Pons (tissue), 1 donor: Measurements from ENCODE around the gene BCAT1.
"Not testable (repeated sequence)": the region's sequence is repeated elsewhere in the genome, so short reads cannot be mapped to it uniquely, and the experiment has no call there.

Experiments
- DNase-seq: peaks from one replicate; pipeline ENCODE4 v3.0.0-alpha.2; 2016; ENCODE audit warnings: low spot score

The BCAT1 gene

GRCh38 chr12:24928533-24929306 is 20.2 kb downstream of the BCAT1 start:
- DNase-seq: not testable (repeated sequence)

- DNase-seq: no peak
Measured at GRCh38 chr12:24928131-24928530, 20.8 kb downstream of the BCAT1 start.

- not testable (repeated sequence) for DNase-seq
Measured at GRCh38 chr12:24926080-24926479, 22.8 kb downstream of the BCAT1 start.

GRCh38 chr12:24922090-24922489 is 26.8 kb downstream of the BCAT1 start:
- DNase-seq: no peak

GRCh38 chr12:24921251-24922038 is 27.5 kb downstream of the BCAT1 start:
- no peak for DNase-seq

GRCh38 chr12:24920141-24920540 is 28.8 kb downstream of the BCAT1 start:
- DNase-seq: no peak

GRCh38 chr12:24919346-24920001 is 29.4 kb downstream of the BCAT1 start:
- DNase-seq: no peak

- no peak for DNase-seq
Measured at GRCh38 chr12:24918596-24918995, 30.3 kb downstream of the BCAT1 start.

- DNase-seq: no peak
Measured at GRCh38 chr12:24915501-24915900, 33.4 kb downstream of the BCAT1 start.

- no peak for DNase-seq
Measured at GRCh38 chr12:24913953-24914352, 34.9 kb downstream of the BCAT1 start.

- DNase-seq: no peak
Measured at GRCh38 chr12:24913130-24913529, 35.8 kb downstream of the BCAT1 start.

GRCh38 chr12:24911271-24911791 is 37.6 kb downstream of the BCAT1 start:
- DNase-seq: no peak

GRCh38 chr12:24910192-24910591 is 38.7 kb downstream of the BCAT1 start:
- not testable (repeated sequence) for DNase-seq

GRCh38 chr12:24909667-24910066 is 39.2 kb downstream of the BCAT1 start:
- DNase-seq: no peak

- no peak for DNase-seq
Measured at GRCh38 chr12:24907464-24907863, 41.4 kb downstream of the BCAT1 start.

GRCh38 chr12:24906141-24906540 is 42.8 kb downstream of the BCAT1 start:
- DNase-seq: no peak

GRCh38 chr12:24905431-24905830 is 43.5 kb downstream of the BCAT1 start:
- no peak for DNase-seq

GRCh38 chr12:24904871-24905270 is 44.0 kb downstream of the BCAT1 start:
- DNase-seq: no peak

GRCh38 chr12:24903329-24904088 is 45.4 kb downstream of the BCAT1 start:
- DNase-seq: peak; percentile 64

GRCh38 chr12:24902511-24903328 is 46.2 kb downstream of the BCAT1 start:
- DNase-seq: no peak
